CD4-positive, alpha-beta T cell treated with Interleukin-21 for 1 hour (primary cell): ENCODE data around the gene PRKCH.

Experiments used
- DNase-seq: peaks from one replicate; pipeline ENCODE4 v3.0.0-alpha.2; 2020

The PRKCH gene

GRCh38 chr14:61368781-61369453 is 47.5 kb downstream of the PRKCH start:
- DNase-seq = no peak

DNA sequence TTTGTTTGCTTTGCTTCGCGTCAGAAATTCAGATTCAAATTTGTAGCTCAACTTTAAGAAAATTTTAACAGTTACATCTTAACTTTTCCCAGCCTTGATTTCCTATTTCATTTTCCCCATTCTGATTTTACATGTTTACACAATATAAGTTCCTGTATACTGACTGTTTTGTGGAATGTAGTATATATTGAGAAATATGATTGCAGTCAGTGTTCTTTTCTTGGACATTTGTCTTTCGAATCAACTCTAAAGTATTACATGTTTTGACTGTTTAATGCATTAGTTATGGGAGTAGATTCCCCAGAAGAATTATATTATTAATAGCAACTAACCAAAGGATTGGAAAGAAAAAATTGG is 48.1 kb downstream of the PRKCH start:
- no peak for DNase-seq

GRCh38 chr14:61372379-61372778 is 51.0 kb downstream of the PRKCH start:
- DNase-seq = no peak

DNA sequence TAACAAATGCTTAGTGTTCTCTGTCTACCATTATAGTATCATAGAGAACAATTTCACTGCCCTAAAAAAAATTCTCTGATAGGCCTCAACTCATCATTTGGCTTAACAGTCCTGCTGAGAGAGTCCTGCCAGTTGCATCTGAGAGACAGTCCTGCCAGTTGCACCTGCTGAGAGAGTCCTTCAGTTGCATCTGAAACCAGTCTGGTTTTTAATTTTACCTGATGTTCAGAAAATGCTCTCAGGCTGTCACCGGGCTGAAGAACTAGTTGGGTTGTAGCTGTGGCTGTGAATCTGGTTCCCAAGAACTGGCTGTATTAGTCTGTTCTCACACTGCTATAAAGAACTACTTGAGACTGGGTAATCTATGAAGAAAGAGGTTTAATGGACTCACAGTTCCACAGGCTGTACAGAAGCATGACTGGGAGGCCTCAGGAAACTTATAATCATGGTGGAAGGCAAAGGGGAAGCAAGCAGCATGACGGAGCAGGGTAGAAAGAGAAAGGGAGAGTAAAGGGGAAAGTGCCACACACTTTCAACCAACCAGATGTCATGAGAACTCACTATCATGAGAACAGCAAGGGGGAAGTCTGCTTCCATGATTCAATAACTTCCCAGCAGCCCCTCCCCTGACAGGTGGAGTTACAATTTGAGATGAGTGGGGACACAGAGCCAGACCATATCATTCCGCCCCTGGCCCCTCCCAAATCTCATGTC is 51.6 kb downstream of the PRKCH start:
- DNase-seq = no peak

DNA sequence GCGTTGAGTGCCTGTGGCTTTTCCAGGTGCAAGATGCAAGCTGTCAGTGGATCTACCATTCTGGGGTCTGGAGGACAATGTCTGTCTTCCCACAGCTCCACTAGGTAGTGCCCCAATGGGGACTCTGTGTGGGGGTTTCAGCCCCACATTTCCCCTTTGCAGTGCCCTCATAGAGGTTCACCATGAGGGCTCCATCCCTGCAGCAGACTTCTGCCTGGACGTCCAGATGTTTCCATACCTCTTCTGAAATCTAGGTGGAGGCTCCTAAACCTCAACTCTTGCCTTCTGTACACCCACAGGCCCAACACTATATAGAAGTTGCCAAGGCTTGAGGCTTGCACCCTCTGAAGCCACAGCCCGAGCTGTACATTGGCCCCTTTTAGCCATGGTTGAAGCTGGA is 52.9 kb downstream of the PRKCH start:
- no peak for DNase-seq

GRCh38 chr14:61375218-61375617 is 53.8 kb downstream of the PRKCH start:
- no peak for DNase-seq

DNA sequence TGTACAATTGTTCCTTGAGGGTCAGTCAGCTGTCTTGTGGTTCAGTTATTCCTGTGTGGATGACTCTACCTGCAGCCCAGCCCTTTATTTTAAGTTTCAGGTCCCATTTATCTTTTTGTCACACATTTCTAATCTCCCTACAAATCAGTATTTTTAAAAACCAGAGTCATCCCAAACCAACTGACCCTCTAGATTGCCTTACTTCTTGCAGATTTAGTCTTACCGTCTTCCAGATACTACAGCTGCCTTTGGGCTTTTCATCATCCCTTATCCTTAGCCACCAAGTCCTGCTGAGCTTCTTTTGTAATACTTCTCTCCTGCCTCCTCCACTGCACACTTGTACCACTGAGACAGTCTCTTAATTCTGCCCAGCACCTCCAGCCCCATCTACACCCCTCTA is 54.9 kb downstream of the PRKCH start:
- no peak for DNase-seq

DNA sequence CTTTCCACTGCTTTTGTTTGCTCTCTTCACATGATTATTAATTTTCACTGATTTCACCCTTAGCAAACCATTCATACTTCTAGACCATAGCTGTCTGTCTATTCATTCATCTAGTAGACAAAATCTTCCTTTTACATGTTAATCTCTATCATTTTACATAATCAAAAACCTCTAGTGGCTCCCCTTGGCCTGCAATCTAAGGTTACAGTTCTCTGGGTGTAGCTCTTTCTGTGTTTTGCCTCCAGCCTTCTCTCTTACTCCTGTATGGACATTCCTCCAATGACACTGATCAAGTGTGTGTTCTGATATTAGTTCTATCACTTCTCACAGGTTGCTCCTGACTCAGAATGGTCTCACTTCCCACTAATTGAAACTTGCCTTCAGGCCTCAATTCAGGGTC is 56.4 kb downstream of the PRKCH start:
- DNase-seq = no peak

DNA sequence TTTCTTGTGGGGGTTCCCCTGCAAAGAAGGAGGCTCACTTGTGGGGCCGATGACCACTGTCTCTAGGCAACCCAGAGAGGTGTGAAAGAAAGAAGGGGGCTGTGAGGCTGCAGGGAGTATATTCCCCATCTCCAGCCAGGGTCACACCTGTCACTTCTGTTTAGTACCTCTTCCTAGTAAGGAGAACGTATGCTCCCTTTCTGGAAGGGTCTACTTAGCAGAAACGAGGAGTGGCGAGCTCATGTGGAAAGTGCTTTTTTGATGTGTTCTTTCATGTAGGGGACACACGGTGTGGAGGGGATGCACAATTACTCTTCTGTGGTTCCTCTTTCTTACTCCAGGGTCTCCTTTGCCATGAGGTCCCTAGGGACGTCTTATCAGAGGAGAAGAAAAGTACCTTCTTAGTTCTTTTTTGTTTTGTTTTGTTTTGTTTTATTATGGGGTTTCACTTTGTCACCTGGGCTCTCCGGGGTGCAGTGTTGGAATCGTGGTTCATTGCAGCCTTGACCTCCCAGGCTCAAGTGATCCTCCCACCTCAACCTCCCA is 58.3 kb downstream of the PRKCH start:
- peak; percentile 44 for DNase-seq

GRCh38 chr14:61380984-61381383 is 59.6 kb downstream of the PRKCH start:
- DNase-seq = peak; percentile 42

GRCh38 chr14:61381553-61381952 is 60.2 kb downstream of the PRKCH start:
- no peak for DNase-seq

DNA sequence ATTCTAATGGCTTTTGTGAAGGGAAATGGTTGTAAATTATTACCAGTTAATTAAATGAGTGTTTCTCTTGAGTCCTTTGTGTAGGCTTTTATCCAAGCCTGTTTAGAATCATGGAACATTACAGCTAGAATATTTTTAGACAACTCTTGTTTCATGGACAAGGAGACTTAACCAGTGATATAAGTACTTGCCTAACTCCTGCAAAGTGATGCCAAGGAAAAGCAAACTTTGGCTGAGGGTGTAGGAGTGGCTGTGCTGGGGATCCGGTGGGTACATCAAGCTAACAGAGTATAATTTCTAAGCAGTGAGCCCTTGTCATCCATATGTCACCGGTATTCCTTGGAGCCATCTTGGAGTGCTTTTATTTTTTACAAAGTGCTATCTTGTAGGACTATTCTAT is 61.5 kb downstream of the PRKCH start:
- no peak for DNase-seq

- peak; percentile 73 for DNase-seq
Observed at GRCh38 chr14:61385002-61385685, 63.8 kb downstream of the PRKCH start.

DNA sequence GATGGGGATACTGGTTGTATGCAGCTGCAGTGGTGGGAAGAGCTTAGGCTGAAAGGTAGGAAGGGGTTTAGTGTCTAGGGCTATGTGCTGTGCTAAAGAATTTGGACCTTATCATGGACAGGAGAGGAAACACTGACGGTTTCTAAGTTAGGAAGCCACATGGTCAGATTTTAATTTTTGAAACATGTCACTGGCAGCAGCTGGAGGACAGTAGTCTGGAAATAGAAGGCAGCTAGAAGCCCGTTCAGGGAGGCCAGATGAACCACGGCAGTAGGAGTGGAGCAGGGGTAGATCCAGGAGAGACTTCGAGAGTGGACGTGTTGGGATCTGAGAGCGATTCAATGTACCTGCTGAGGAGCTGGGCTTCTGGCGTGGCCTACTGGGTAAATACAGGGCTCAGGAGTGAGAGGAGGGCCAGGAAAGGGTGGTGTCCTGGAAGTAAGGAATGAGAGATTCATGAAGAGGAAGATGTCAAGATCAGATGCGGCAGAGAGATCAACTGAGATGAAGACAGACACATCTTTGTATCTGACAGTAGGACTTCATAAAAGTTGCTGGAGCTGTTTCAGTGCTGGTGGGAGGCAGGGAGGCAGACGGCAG is 64.9 kb downstream of the PRKCH start:
- no peak for DNase-seq

- no peak for DNase-seq
Observed at GRCh38 chr14:61387076-61387475, 65.7 kb downstream of the PRKCH start.

DNA sequence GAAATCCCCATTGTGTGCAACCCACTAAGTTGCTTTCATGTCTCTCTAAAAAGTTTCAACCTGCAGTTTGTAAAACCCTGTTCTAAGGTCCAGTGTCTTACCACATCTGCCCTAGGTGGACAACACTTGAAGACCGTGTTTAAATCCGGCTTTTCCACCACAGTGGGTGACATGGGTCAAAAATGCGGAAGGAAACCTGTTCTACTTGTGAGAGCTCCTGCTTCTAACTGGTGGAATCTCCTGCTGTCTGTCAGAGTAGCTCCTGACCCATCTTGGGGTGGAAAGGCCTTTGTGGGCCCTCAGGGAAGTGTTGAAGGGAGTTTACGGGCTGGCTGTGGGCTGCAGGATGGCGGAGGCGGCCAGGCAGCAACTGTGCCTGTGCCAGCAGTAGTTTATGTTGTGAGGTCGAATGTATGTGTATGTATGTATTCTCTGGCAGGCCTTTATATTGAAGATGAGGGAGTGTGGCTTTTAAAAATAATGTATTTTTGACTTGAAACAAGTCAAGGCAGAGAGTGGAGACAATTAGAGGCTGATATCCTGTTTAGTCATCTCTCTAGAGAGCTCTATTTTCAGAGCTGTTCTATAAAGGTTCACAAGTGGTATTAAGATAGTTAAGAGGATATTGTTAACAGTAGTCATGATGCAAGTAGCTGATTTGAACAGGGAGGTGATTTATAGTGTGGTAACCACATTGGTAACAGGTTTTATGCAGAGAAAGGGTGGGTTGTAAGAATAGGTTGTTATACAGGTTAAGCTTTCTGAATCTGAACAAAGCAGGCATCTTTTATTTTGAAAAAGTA is 67.0 kb downstream of the PRKCH start:
- DNase-seq = peak; percentile 58

GRCh38 chr14:61388976-61389576 is 67.7 kb downstream of the PRKCH start:
- no peak for DNase-seq

- no peak for DNase-seq
Observed at GRCh38 chr14:61391119-61391518, 69.7 kb downstream of the PRKCH start.

DNA sequence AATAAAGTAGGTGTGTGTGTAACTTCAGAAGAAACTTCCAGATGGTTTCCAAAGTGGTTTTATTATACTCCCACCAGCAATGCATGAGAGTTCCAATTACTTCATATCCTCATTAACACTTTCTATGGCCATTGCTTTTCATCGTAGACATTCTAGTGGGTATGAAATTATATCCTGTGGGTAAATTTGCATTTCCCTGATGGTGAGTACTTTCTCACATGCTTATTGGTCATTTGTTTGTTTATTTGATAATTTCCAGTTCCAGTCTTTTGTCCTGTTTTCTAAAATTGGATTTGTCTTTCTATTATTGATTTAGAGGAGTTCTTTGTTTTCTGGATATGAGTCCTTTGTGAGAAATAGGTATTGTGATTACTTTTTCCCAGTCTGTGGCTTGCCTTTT is 70.9 kb downstream of the PRKCH start:
- DNase-seq = no peak

DNA sequence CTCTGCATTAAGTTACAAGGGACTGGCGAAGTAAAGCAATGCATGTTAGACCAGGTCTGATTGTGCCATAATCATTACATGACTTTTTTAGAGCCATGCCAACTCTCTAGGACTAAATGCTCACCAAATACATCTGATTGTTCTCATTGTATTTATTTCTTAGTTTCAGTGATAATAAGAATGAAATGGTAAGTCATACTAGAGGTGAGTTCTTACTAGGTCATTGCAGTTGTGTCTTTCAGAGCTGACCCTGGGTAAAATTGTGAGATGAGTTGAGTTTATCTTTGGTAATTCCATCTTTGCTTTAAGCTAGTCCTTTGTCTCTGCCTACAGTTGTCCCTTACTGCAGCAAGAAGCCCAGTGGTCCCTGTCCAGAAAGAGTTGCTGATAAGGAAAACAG is 73.2 kb downstream of the PRKCH start:
- DNase-seq = no peak

DNA sequence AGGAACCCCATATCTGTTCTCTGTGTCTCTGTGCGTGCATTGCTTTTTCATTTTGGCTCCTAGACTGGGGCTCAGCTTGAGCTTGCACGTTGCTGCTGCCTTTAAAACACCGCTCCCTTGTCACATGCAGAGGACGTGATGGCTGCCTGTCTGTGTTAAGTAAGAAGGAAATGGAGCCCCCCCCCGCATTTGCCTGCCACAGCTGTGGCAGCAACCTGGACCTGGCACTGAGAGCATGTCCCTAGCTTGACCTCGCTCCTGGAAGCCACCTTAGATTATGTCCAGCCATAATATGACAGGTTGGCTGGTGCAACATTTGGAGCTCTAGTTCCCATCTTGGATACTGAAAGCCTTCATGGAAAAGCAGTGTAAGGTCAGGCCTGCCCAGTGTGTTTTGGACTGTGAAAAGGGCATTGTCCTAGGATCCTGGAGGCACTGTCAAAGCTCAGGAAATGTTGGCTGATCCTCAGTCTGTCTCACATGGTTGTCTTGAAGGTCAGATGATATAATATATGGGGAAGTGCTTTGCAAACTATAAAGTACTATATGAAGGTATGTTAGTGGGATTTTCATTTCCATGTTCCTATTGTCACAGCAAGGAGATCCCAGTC is 73.8 kb downstream of the PRKCH start:
- no peak for DNase-seq

- no peak for DNase-seq
Observed at GRCh38 chr14:61396279-61396678, 74.9 kb downstream of the PRKCH start.
